Type B pancreatic cell (in vitro differentiated cells): ENCODE results near the gene LEMD3. TPM values are rescaled to one million over a fixed set of nuclear protein-coding genes. Genes with fewer than 3 reads are reported as not detected.
A peak's percentile ranks its signal among the peaks of the same experiment; 100 is the strongest.
"Not testable (repeated sequence)": the region's sequence is repeated elsewhere in the genome, so short reads cannot be mapped to it uniquely, and the experiment has no call there.

Source experiments
- DNase-seq: peaks from one replicate; pipeline ENCODE4 v3.0.0; 2021; ENCODE audit warnings: mixed read lengths; ENCODE audit not compliant: unreplicated experiment; ENCODE audit errors: extremely low spot score
- H3K27ac Mint-ChIP-seq: 2 replicates; pipeline ENCODE4 v1.8.0; 2021; ENCODE audit warnings: mild to moderate bottlenecking, mixed read lengths
- H3K27me3 Mint-ChIP-seq: 2 replicates; pipeline ENCODE4 v1.8.0; 2021; ENCODE audit warnings: mixed read lengths
- H3K36me3 Mint-ChIP-seq: 2 replicates; pipeline ENCODE4 v1.8.0; 2021; ENCODE audit warnings: mixed read lengths
- H3K4me1 Mint-ChIP-seq: one replicate; pipeline ENCODE4 v1.8.0; 2021; ENCODE audit warnings: mixed read lengths; ENCODE audit not compliant: unreplicated experiment
- H3K4me3 Mint-ChIP-seq: 2 replicates; pipeline ENCODE4 v1.8.0; 2021; ENCODE audit warnings: mild to moderate bottlenecking, mixed read lengths
- H3K9me3 Mint-ChIP-seq: 2 replicates; pipeline ENCODE4 v1.8.0; 2021; ENCODE audit warnings: mixed read lengths
- total RNA-seq: library from RNA; stranded (reverse); gene quantifications from 2 replicates; pipeline ENCODE4 v1.2.1, GENCODE V29; 2021; ENCODE audit warnings: low replicate concordance
- TF ChIP-seq, protein P1 (sequence below): fragments of 200-600 bp; sonication (generic); conservative IDR thresholded peaks from 2 replicates; pipeline ENCODE4 v1.5.0; 2021; ENCODE audit warnings: antibody characterized with exemption, mild to moderate bottlenecking

LEMD3 gene
- total RNA-seq, 1 donor from 2014 or later, result 40.6 TPM

DNA sequence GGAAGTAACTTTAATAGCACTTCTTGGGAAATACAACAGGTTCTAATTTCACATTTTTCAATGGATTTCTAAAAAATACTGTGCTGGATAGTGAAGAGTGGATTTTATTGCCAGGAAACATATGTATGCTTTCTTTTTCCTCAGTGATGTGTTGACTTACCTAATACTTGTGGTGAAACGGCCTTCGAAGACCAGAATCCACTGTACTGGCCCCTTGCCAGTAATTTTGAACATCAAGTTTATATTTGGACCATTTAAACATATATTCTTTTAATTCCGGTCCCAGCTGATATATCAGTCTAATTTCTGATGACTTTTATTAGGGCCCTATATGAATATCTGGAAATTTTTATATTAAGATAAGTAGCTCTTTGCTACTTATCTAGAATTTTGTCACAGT lies 110.9 kb downstream of the LEMD3 start:
- peaks cover 10% of the 10 kb centered on the region for H3K4me1 Mint-ChIP-seq
- TF ChIP-seq, protein P1, sequence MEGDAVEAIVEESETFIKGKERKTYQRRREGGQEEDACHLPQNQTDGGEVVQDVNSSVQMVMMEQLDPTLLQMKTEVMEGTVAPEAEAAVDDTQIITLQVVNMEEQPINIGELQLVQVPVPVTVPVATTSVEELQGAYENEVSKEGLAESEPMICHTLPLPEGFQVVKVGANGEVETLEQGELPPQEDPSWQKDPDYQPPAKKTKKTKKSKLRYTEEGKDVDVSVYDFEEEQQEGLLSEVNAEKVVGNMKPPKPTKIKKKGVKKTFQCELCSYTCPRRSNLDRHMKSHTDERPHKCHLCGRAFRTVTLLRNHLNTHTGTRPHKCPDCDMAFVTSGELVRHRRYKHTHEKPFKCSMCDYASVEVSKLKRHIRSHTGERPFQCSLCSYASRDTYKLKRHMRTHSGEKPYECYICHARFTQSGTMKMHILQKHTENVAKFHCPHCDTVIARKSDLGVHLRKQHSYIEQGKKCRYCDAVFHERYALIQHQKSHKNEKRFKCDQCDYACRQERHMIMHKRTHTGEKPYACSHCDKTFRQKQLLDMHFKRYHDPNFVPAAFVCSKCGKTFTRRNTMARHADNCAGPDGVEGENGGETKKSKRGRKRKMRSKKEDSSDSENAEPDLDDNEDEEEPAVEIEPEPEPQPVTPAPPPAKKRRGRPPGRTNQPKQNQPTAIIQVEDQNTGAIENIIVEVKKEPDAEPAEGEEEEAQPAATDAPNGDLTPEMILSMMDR, result no peak
- no peak overlapping the region for H3K27ac Mint-ChIP-seq
- DNase-seq, result no peak
- H3K9me3 Mint-ChIP-seq, result no peaks in the 10 kb centered on the region
- peak overlapping the region; percentile 34 for H3K4me3 Mint-ChIP-seq
- no peaks in the 10 kb centered on the region for H3K36me3 Mint-ChIP-seq
- peaks cover 36% of the 10 kb centered on the region for H3K27me3 Mint-ChIP-seq

DNA sequence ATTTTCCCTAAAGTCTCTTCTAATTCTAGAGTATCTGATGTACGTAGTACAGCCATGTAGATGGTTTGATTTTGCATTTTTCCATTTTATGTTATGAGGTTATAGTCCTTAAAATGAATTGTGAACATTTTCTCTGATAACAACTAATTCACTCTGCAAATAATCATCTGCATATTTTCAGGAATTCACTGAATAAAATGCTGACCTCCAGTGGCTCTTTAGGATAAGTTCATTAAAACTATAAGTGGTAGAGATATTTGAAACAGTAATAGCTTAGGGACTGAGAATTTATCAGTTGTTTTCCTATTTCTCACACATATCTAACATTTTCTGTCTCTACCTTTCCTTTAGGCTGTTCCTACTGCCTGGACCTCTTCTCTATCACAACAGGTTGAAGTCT lies 113.5 kb downstream of the LEMD3 start:
- DNase-seq, result no peak
- no peak overlapping the region for H3K27ac Mint-ChIP-seq
- no peak overlapping the region for H3K4me3 Mint-ChIP-seq
- H3K4me1 Mint-ChIP-seq, result peaks cover 15% of the 10 kb centered on the region
- peaks cover 27% of the 10 kb centered on the region for H3K27me3 Mint-ChIP-seq
- peaks cover 4% of the 10 kb centered on the region for H3K36me3 Mint-ChIP-seq
- TF ChIP-seq, protein P1, result no peak
- H3K9me3 Mint-ChIP-seq, result no peaks in the 10 kb centered on the region

- not testable (repeated sequence) for H3K9me3 Mint-ChIP-seq, H3K36me3 Mint-ChIP-seq, H3K4me1 Mint-ChIP-seq, DNase-seq, H3K4me3 Mint-ChIP-seq, H3K27ac Mint-ChIP-seq
- H3K27me3 Mint-ChIP-seq, result peaks cover 13% of the 10 kb centered on the region
Observed at GRCh38 chr12:65285532-65285931, 116.1 kb downstream of the LEMD3 start.

DNA sequence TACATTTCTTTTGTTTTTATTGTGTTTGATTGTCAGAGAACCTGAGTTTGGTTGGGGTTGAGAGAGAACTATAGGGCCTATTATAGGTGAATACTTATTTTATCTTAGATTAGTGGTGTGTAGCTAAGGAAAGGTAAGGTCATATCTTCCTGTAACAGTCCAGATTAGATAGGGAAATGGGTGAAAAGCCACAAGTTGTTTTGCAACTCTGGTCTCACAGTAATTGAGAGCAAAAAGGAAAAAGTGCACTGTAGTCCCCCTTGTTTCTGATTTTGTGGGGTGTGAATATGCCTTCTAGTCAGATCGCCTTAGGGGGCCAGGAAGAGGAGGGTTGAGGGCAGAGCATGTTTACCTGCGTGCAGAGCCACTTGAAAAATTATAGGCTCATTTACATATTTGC lies 118.0 kb downstream of the LEMD3 start:
- no peaks in the 10 kb centered on the region for H3K9me3 Mint-ChIP-seq
- peaks cover 5% of the 10 kb centered on the region for H3K4me1 Mint-ChIP-seq
- no peak for DNase-seq
- H3K27me3 Mint-ChIP-seq, result peaks cover 6% of the 10 kb centered on the region
- peaks cover 4% of the 10 kb centered on the region for H3K36me3 Mint-ChIP-seq
- TF ChIP-seq, protein P1, result no peak
- no peak overlapping the region for H3K27ac Mint-ChIP-seq
- H3K4me3 Mint-ChIP-seq, result no peak overlapping the region

GRCh38 chr12:65292241-65292640 lies 122.9 kb downstream of the LEMD3 start:
- DNase-seq, result no peak
- Mint-ChIP-seq H3K36me3 (peaks cover 4% of the 10 kb centered on the region), H3K4me3 (no peak overlapping the region), H3K27me3 (peaks cover 2% of the 10 kb centered on the region), H3K9me3 (peaks cover 5% of the 10 kb centered on the region), H3K27ac (no peak overlapping the region), H3K4me1 (peaks cover 4% of the 10 kb centered on the region)
- TF ChIP-seq, protein P1, result no peak

DNA sequence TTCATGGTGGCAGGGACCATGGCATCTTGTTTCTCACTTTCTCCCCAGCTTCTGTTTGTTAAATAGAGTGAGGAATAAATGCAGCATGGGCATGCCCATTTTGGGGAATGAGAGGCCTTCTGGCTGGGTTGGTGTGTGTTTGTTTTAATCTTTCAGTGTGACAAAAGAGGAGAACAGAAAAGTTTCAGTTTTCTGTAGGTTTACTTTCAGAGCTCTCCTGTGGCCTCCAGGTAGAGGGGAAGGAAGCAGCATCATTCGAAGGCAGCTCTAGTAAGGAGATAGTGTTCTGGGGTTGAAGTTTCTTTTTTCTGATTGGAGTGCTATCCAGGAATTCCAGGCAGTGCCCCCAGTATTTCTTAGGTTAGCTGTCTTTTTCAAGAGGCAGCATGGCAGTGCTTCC lies 124.4 kb downstream of the LEMD3 start:
- Mint-ChIP-seq H3K4me3 (no peak overlapping the region), H3K4me1 (no peaks in the 10 kb centered on the region), H3K27me3 (no peaks in the 10 kb centered on the region), H3K9me3 (peaks cover 5% of the 10 kb centered on the region), H3K36me3 (peaks cover 3% of the 10 kb centered on the region), H3K27ac (no peak overlapping the region)
- TF ChIP-seq, protein P1, result no peak
- no peak for DNase-seq
